NCI-H1092 treated with DMSO at 0.1 percent for 48 hours (cell line): Measurements from ENCODE around the gene MAP3K5.
"Not testable (repeated sequence)": the region's sequence is repeated elsewhere in the genome, so short reads cannot be mapped to it uniquely, and the experiment has no call there.

Source experiments
- DNase-seq: peaks from one replicate; lab custom pipeline; 2025; lab: John Stamatoyannopoulos, UW

MAP3K5 gene

DNA sequence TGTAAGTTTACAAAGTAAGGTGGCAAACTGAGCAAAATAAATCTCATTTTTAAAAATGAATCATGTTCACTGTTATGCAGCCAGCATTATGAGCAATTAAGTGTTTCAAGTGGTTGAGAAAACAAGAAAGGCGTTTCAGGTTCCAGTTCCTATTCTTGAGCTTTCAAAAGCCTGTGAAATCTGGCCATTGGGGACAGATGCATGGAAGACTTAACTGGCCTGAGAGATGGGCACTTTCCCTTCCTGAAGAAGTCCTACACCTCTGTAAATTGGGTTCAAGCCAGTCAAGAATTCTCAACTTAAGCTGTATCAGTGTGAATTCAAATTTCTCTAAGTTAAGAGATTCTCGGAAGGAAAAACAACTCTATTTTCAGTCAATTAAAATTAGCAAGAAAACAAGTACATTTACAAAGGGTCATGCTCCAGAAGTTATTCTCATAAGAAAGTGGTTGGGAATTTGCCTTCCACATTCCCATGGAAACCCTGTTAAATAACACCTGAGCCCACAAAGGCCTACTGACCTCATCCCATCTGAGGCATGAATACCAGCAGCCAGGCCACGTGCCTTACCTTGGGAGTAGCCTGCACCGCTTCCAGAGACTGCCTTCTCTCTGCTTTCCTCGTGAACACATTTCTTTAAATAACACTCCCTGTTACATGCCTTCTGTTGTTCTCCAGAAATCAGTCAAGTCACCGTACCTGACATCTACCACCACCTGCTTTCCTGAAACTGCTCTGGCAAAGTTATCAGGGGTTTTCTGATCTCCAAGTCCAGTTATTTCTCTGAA is 19.4 kb downstream of the MAP3K5 start:
- no peak for DNase-seq

DNA sequence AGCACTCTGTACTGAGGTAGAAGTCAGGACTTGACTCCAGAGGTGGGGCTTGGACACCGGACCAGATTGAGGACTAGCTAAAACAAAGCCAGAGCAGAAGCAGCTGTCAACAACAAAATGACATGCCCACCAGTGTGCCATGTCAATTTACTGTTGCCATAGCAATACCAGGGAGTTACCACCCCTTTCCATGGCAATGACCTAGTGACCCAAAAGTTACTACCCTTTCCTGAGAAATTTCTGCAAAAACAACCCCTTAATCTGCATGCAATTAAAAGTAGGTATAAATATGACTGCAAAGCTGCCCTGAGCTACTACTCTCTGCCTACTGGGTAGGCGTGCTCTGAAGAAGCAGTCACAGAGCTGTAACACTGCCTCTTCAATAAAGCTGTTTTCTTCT is 21.0 kb downstream of the MAP3K5 start:
- DNase-seq: no peak

GRCh38 chr6:136769759-136770158 is 22.5 kb downstream of the MAP3K5 start:
- no peak for DNase-seq

GRCh38 chr6:136769124-136769523 is 23.2 kb downstream of the MAP3K5 start:
- DNase-seq: no peak

GRCh38 chr6:136767570-136768309 is 24.5 kb downstream of the MAP3K5 start:
- no peak for DNase-seq

DNA sequence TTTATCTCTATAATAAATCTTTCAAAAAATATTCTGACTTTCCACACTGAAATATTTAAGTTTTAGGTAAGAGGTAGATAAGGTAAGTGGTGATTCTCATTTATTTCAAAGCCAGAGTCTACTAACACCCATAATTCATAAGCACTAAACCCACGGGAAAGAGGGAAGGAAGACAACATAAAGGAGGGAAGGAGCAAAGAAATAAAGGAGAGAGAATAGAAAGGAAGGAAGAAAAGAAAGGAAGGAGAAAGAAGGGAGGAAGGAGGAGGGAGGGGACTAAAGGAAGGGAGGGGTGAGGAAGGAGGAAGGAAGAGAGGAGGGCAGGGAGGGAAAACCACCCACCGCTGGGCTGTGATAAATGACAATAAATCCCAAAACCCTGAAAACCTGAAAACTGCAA is 25.2 kb downstream of the MAP3K5 start:
- no peak for DNase-seq

GRCh38 chr6:136766274-136766673 is 26.0 kb downstream of the MAP3K5 start:
- DNase-seq: no peak

DNA sequence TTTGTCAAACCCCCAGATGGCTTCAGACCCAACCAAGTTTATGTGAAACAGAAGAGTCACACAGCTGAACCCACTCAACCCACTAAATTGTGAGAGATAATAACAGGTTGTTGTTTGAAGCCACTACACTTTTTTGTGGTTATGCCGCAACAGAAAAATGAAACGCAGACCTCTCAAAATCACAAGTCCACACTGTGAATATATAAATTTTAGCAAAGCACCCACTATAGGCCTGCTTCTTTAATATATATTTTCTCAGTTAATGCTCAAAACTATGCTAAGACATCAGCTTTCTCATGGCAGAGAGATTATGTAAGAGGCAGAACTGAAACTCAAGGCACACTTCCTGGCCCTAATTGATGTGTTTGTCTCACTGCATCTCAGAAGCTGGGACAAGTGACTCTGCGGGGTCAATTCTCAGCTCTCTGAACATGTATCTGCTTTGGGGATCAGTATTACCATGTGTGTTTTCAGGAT is 27.7 kb downstream of the MAP3K5 start:
- DNase-seq: no peak

GRCh38 chr6:136763716-136764516 is 28.4 kb downstream of the MAP3K5 start:
- DNase-seq: no peak

DNA sequence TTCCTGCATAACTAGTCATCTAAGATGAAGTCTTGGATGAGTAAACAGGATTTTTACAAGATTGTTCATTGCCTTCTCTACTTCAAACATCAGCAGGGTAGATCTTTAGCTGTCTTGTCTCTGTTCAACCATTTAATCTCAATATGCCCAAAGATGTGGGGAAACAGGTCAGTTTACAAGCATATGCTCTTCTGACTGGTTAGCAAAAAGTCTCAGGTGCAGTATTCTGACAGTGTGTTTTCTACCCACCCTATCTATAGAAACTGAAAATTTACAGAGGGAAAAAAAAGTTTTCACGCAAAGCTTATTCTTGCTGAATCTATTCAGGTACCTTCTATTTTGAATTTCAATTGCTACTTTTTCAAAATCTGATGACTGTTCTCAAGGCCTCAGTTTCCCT is 29.0 kb downstream of the MAP3K5 start:
- no peak for DNase-seq

GRCh38 chr6:136762022-136762975 is 30.0 kb downstream of the MAP3K5 start:
- no peak for DNase-seq

DNA sequence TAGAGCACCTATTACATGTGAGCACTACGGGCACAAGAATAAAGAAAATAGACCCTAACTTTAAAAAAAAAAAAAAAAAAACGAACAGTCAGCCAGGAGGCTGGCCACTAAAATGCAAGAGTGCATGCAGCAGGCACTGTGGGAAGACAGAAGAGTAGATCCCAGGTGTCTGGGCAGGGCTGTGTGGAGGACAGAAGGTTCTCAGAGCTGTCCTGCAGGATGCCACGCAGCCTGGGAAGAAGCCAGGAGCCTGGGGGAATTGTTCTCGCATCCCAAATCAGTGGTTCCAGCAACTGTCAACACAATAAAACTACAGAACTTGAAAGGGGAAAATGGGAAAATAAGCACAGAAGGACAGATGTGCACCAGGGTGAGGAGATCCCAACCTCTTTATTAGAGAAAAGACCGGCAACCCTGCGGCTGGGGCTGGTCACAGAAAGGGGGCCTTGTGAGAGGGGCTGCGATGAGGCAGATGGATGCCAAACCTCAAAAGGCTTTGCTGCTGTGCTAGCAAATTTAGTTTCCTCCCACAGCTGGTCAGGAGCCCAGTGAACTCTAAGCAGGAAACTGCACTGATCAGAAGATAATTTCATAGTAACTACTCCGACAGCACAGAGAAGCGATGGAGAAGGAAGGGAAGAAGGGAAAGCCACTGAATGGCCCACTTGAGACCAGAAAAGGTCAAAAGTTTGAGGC is 30.9 kb downstream of the MAP3K5 start:
- no peak for DNase-seq

DNA sequence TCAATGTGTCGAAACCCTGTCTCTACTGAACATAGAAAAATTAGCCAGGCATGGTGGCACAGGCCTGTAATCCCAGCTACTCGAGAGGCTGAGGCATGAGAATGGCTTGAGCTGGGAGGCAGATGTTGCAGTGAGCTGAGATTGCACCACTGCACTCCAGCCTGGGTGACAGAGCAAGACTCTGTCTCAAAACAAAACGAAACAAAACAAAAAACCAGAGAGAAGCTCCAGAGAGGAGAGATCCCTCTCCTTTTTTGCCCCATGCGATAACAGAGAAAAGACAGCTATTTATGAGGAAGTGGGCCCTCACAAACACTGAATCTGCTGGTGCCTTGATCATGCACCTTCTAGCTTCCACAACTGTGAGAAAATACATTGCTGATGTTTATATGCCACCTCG is 31.5 kb downstream of the MAP3K5 start:
- DNase-seq: not testable (repeated sequence)

DNA sequence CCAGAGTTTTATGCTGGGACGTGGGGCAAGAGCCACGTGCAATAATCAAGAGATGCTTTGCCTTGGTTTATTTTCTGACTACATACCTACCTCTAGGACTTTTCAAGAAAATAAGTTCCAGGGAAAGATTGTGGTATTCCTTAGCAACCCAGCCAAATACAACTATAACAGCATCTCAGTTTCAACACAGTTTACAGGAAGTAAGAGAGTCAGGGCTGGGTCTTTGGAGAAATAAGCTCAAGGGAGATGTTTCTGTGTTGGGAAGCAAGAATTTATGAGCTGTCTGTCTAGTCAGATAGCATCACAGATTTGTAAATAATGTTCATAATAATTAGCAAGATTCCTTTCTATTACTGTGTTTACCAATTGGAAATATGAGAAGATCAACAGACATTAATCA is 35.1 kb downstream of the MAP3K5 start:
- DNase-seq: no peak

GRCh38 chr6:136754820-136755219 is 37.5 kb downstream of the MAP3K5 start:
- no peak for DNase-seq

- DNase-seq: no peak
Measured at GRCh38 chr6:136753624-136754023, 38.7 kb downstream of the MAP3K5 start.

- DNase-seq: no peak
Measured at GRCh38 chr6:136752554-136752953, 39.7 kb downstream of the MAP3K5 start.

GRCh38 chr6:136751991-136752390 is 40.3 kb downstream of the MAP3K5 start:
- DNase-seq: no peak

- DNase-seq: no peak
Measured at GRCh38 chr6:136751522-136751956, 40.7 kb downstream of the MAP3K5 start.

DNA sequence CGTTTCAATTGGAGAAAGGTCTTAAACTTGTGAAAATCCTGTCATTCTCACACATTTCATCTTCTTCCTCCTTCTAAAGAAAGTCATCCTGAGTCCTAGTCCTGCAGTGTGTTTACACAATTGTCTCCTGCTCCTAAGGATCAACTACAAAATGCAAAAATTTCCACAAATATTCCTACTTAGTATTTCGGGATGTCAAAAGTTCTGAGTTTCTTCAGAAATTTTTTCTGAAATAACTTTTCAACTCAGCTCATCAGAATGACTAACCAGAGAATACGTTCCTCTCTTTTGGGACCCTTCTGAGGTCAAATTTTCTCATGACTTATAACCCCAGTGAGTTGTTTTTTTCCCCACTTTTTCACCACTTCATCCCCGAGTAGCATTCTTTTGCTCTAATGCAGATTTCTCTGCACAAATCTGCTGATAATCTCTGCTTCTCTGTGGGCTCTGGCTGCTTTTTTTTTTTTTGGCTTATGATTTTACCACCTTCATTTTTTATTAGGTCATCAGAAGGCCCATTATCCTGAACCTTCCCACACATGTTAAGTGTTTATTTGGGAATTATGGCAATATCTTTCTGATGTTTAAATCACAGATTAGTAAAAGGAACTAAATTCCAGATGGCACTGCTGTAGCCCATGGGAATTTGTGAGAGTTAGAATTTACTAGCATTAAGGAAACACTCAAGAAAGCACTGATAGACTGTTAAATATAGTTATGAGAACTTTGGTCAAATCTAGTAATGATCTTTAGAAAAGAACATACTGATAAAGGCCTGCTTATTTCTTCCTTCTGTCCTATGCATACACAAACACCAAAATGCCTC is 41.4 kb downstream of the MAP3K5 start:
- no peak for DNase-seq
